Gastrocnemius medialis (tissue), 4 donors: ENCODE measurements around the gene TEX14. TPM values are rescaled to one million over a fixed set of nuclear protein-coding genes. Genes with fewer than 3 reads are reported as not detected.

Source experiments
- ATAC-seq, 2 donors: fragments of 150-250 bp; one replicate each; pipeline ENCODE4 v1.9.1; 2016
- DNase-seq, 2 donors: peaks; one replicate each; pipeline ENCODE4 v3.0.0-alpha.2; 2019
- H3K27ac ChIP-seq, 4 donors: fragments of 200-600 bp; sonication (generic); 1 replicate in 1 of 4; 2 replicates in 3 of 4; pipeline ENCODE4 v1.5.1; 2016 to 2018; ENCODE audit warnings: mild to moderate bottlenecking in 2 of 4, moderate library complexity in 1 of 4
- H3K27me3 ChIP-seq, 3 donors: fragments of 200-600 bp; sonication (generic) in 2 of 3; 1 replicate in 1 of 3; 2 replicates in 2 of 3; pipeline versions ENCODE4 v1.5.1 to v1.6.0; 2016 to 2019; ENCODE audit warnings: mild to moderate bottlenecking in 1 of 3, moderate library complexity in 1 of 3
- H3K36me3 ChIP-seq, 2 donors: fragments of 200-600 bp; sonication (generic) in 1 of 2; one replicate each; pipeline ENCODE4 v1.5.1; 2017 to 2018
- H3K4me1 ChIP-seq, 2 donors: fragments of 200-600 bp; sonication (generic) in 1 of 2; one replicate each; pipeline ENCODE4 v1.5.1; 2016 to 2017; ENCODE audit warnings: mild to moderate bottlenecking in 2 of 2
- H3K4me3 ChIP-seq, 4 donors: fragments of 200-600 bp; sonication (generic) in 3 of 4; 1 replicate in 1 of 4; 2 replicates in 3 of 4; pipeline ENCODE4 v1.5.1; 2016 to 2019; ENCODE audit warnings: mild to moderate bottlenecking in 2 of 4
- H3K9me3 ChIP-seq, 3 donors: fragments of 200-600 bp; sonication (generic) in 2 of 3; 1 replicate in 1 of 3; 2 replicates in 2 of 3; pipeline ENCODE4 v1.5.1; 2016 to 2019
- POLR2A ChIP-seq, 2 donors: fragments of 450-650 bp; IDR thresholded peaks; one replicate each; pipeline ENCODE4 v1.6.1; 2017; ENCODE audit warnings: antibody characterized with exemption in 2 of 2, mild to moderate bottlenecking in 2 of 2, moderate library complexity in 2 of 2
- in situ Hi-C, 4 donors: fragments of 200-750 bp; cut with MboI; loops; one replicate each; pipeline versions ENCODE4 v1.15.0 to v1.8.0; 2017; ENCODE audit warnings: low sequenced_read_pairs in 4 of 4
- intact Hi-C: fragments of 100-400 bp; cut with DNase I; formaldehyde crosslinking; loops from one replicate; pipeline ENCODE4 v1.15.1; 2023; ENCODE audit warnings: low total_unique reads
- total RNA-seq, 4 donors: library from RNA; depleted of rRNA; stranded (reverse); fragments of >200 nt; gene quantifications; one replicate each; pipeline versions ENCODE4 v1.1.0 to v1.2.3, GENCODE V29; 2016
- TF ChIP-seq, protein P1 (sequence below), 5 experiments: fragments of 450-650 bp in 3 of 5; fragments of 200-600 bp in 2 of 5; sonication (generic) in 2 of 5; IDR thresholded peaks in 4 of 5; conservative IDR thresholded peaks in 1 of 5; 1 replicate in 4 of 5; 2 replicates in 1 of 5; pipeline ENCODE4 v1.5.1; 2016 to 2019; ENCODE audit warnings: antibody characterized with exemption in 5 of 5, mild to moderate bottlenecking in 3 of 5, moderate library complexity in 3 of 5

TEX14 gene
- total RNA-seq, 4 donors from 2014 or later: not detected

DNA sequence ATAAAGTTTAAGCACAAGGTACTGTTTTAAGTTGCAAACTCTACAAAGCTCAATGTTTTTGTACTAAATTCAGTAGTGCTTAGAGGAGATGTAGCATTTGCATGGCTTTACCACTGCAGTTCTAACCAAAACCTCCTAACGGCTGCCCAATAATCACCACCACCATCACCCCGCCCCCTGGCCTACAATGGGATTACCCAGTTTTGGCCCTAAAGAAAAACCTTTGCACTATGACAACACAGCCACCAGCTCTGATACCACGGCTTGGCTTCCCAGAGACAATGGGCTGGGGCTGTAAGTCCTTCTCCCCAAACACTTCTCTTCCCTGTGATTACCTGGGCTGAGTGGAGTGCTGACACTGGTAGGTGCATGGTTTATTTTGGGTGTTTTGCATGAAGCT, 119.0 kb downstream of the TEX14 start:
- Histone ChIP-seq H3K36me3 (no peaks in the 10 kb centered on the region), H3K4me1 (no peaks in the 10 kb centered on the region), H3K4me3 (no peak overlapping the region), H3K9me3 (no peaks in the 10 kb centered on the region), H3K27ac (no peak overlapping the region), H3K27me3 (no peaks in the 10 kb centered on the region)
- DNase-seq (no peak), ATAC-seq (no peak)
- TF ChIP-seq, protein P1, sequence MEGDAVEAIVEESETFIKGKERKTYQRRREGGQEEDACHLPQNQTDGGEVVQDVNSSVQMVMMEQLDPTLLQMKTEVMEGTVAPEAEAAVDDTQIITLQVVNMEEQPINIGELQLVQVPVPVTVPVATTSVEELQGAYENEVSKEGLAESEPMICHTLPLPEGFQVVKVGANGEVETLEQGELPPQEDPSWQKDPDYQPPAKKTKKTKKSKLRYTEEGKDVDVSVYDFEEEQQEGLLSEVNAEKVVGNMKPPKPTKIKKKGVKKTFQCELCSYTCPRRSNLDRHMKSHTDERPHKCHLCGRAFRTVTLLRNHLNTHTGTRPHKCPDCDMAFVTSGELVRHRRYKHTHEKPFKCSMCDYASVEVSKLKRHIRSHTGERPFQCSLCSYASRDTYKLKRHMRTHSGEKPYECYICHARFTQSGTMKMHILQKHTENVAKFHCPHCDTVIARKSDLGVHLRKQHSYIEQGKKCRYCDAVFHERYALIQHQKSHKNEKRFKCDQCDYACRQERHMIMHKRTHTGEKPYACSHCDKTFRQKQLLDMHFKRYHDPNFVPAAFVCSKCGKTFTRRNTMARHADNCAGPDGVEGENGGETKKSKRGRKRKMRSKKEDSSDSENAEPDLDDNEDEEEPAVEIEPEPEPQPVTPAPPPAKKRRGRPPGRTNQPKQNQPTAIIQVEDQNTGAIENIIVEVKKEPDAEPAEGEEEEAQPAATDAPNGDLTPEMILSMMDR (IDR thresholded peaks at IDR 0.05 in 4 of 5, conservative IDR thresholded peaks at IDR 0.05 in 1 of 5): no peak
- TF ChIP-seq POLR2A (IDR thresholded peaks at IDR 0.05): no peak
- intact Hi-C loops: no loop called here
- in situ Hi-C loops: no loop called here

DNA sequence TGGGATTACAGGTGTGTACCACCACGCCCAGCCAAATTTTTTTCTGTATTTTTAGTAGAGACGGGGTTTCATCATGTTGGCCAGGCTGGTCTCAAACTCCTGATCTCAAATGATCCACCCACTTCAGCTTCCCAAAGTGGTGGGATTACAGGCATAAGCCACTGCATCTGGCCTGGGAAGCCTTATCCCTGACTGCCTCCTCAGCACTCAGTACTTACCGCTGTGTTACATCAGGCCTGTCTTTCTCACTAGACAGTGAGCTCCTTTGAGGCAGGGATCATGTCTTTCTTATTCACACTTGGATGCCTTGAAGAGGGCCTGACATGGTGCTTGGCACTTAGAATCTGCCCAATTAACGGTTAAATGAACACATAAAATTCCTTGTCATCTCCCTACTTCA, 121.1 kb downstream of the TEX14 start:
- Histone ChIP-seq H3K4me3 (no peak overlapping the region), H3K27me3 (no peaks in the 10 kb centered on the region), H3K9me3 (no peaks in the 10 kb centered on the region), H3K4me1 (no peaks in the 10 kb centered on the region), H3K27ac (no peak overlapping the region), H3K36me3 (no peaks in the 10 kb centered on the region)
- ATAC-seq: no peak
- TF ChIP-seq POLR2A (IDR thresholded peaks at IDR 0.05): no peak
- TF ChIP-seq, protein P1 (IDR thresholded peaks at IDR 0.05 in 4 of 5, conservative IDR thresholded peaks at IDR 0.05 in 1 of 5): no peak
- no peak for DNase-seq
- in situ Hi-C loops: no loop called here
- intact Hi-C loops: no loop called here

DNA sequence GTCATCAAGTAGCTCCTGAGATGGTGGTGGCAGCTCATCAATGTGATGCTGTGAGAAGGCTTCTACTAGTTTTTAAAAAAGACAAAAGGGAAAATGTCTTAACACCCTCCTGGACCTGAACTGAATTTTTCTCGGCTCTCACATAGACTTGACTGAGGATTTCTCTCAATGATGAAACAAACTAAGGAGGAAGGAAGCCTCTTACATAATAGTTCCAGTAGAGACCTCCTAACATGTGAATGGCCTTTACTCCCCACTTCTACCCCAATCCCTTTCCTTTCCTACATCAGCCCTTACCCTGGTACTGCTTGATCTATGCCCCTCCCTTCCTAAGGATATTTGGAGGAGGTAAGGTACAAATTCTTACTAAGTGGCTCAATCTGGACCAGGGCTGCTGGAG, 122.6 kb downstream of the TEX14 start:
- no peak for ATAC-seq
- in situ Hi-C loops: no loop called here
- H3K4me1 ChIP-seq: no peaks in the 10 kb centered on the region

DNA sequence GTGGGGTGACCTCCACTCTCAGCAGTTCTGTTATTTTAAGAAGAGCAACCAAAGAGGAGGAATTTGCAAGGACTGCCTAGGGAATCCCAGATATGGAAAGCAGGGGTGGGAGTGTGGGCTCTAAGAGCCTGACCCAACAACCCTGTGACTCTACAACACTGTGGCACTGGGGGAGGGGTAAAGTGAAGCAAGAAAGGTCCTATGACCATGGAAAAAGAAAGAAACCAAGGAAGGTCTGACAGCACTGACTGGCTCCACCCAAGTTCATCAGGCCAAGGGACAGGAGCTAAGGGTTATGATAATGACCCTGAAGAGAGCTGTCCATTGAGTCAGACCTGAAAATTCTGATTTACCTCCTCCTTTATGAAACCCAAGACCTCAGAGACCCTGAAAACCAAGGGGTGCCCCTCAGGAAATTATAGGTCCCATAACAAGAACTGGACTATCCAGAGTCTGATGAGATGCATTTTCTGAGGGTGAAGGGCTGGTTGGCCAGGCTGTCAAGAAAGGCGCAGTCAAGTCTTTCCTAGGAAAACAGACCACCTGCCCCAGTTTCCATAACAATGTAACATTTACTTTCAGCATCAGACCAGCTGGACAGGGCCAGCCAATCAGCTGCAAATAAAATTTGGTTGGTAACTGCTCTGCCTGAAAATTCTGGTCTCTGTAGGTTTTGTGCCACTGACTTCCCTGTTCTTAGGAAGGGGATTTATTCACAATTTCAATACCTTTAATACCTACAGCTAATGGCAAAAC, 123.6 kb downstream of the TEX14 start:
- no peaks in the 10 kb centered on the region for H3K4me1 ChIP-seq
- no peaks in the 10 kb centered on the region for H3K9me3 ChIP-seq
- no peaks in the 10 kb centered on the region for H3K27me3 ChIP-seq
- no peak overlapping the region for H3K4me3 ChIP-seq
- DNase-seq: no peak
- TF ChIP-seq, protein P1 (IDR thresholded peaks at IDR 0.05 in 4 of 5, conservative IDR thresholded peaks at IDR 0.05 in 1 of 5): no peak
- TF ChIP-seq POLR2A (IDR thresholded peaks at IDR 0.05): no peak
- intact Hi-C loops: no loop called here
- no peaks in the 10 kb centered on the region for H3K36me3 ChIP-seq
- no peak overlapping the region for H3K27ac ChIP-seq
- no peak for ATAC-seq
- in situ Hi-C loops: no loop called here

More for the DNA sequence above, 122.6 kb downstream of the TEX14 start:
- intact Hi-C loops: no loop called here
- H3K9me3 ChIP-seq: no peaks in the 10 kb centered on the region
- TF ChIP-seq, protein P1 (IDR thresholded peaks at IDR 0.05 in 4 of 5, conservative IDR thresholded peaks at IDR 0.05 in 1 of 5): no peak
- no peak for TF ChIP-seq POLR2A (IDR thresholded peaks at IDR 0.05)
- no peak for DNase-seq
- H3K4me3 ChIP-seq: no peak overlapping the region
- no peaks in the 10 kb centered on the region for H3K36me3 ChIP-seq
- H3K27ac ChIP-seq: no peak overlapping the region
- H3K27me3 ChIP-seq: no peaks in the 10 kb centered on the region
